Measurements from ENCODE around the gene TMEM203.

DNA sequence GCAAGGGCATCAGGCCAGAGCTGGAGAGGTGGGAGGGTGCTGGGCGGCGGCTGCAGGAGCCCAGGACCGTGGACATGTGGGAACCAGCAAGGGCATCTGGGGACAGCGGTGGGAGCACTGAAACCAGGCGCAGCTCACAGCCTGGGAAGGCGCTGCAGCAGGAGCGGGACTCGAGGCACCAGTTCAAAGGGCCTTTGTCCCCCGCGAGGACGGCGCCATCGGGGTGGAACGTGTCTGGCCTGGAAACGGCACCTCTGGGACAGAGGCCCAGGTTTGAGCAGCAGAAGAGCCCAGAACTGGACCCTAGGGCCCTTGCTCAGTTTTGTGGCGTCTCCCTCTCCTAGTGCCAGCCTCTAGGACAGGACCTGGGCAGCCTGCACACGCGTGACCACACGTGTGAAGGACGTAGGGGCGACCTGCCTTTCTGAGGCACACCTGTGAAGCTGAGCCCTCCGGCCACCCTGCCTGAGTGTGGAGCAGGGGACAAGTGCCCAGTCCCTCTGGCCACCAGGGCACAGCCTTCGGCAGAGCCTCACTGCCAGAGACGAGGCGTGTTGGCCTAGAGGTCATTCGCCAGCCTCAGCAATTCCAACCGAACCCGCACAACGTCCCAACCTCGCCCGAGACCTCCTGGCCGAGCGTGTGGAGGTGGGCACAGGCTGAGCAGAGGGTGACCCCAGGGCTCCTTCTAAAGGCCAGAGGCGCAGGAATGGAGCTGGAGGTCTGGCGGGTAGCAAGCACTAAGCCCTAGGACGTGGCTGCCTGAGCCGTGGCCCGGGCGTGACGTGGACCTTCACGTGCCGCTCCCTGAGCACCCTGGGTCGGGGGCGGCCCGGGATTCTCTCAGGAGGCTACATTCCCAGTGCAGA, 31.4 kb downstream of the TMEM203 start:
- TF ChIP-seq, protein P1, sequence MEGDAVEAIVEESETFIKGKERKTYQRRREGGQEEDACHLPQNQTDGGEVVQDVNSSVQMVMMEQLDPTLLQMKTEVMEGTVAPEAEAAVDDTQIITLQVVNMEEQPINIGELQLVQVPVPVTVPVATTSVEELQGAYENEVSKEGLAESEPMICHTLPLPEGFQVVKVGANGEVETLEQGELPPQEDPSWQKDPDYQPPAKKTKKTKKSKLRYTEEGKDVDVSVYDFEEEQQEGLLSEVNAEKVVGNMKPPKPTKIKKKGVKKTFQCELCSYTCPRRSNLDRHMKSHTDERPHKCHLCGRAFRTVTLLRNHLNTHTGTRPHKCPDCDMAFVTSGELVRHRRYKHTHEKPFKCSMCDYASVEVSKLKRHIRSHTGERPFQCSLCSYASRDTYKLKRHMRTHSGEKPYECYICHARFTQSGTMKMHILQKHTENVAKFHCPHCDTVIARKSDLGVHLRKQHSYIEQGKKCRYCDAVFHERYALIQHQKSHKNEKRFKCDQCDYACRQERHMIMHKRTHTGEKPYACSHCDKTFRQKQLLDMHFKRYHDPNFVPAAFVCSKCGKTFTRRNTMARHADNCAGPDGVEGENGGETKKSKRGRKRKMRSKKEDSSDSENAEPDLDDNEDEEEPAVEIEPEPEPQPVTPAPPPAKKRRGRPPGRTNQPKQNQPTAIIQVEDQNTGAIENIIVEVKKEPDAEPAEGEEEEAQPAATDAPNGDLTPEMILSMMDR (IDR thresholded peaks at IDR 0.05; ENCODE audit: low read depth, low read length) = no peak
- TF ChIP-seq MAX (IDR thresholded peaks at IDR 0.05; ENCODE audit: low read depth, low read length) = no peak
- no peak for TF ChIP-seq MYC (IDR thresholded peaks at IDR 0.05; ENCODE audit: low read depth, low read length)
